ENCODE data around the gene SPPL2B. TPM values are rescaled to one million over a fixed set of nuclear protein-coding genes. Genes with fewer than 3 reads are reported as not detected.

Gene SPPL2B
- polyA plus RNA-seq, 1 donor from 2014 or later = 68.7 TPM

DNA sequence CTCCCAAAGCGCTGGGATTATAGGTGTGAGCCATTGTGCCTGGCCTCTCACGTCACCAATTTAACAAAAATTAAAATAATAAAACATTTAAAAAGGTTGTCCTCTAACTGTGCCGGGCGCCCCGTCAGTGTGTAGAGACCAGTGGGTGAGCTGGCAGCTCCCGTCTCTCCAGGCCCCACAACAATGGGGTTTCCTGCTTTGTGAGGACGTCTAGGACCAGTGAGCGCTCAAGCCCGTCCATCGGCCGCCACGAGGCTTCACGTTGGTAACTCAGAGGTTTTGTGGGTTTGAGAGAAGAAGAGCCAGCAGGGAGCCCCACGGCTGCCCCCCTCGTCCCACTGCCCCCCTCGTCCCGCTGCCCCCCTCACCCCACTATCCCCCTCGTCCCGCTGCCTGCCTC lies 4.8 kb upstream of the SPPL2B start:
- no peak overlapping the region for H3K27ac ChIP-seq (ENCODE audit: low read length)
- no peaks in the 10 kb centered on the region for H4K20me1 ChIP-seq (ENCODE audit: insufficient read depth)

DNA sequence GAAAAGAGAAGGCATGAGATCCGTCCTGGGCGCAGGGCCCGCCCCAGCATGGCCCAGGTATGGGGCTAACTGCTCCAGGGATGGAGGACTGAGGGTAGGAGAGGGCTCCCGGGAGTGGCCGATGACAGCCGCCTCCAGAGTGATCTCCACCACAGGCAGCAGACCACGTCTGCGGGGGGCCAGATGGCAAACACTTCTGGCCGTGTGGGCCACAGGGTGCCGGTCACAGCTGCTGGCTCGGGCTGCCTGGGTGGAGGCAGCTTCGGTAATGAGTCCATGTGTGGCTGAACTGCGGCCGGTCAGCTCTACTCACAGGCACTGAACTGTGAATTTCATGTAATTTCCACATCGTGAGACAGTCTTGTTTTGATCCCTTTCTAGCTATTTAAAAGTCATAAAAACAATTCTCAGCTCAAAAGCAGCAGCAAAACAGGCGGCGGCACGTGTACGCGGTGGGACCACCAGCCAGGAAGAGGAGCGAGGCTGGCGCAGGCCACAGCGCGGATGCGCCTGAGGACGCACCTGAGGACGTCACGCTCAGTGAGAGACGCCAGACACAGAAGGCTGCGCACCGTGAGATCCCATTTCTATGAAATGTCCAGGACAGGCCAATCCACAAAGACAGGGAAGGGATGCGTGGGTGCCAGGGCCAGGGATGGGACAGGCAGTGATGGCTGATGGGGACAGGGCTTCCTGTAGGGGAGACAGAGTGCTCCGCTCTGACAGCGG lies 4.1 kb upstream of the SPPL2B start:
- Histone ChIP-seq H3K4me3 (ENCODE audit: low read length) (no peak overlapping the region), H3K9me3 (ENCODE audit: low read length) (no peaks in the 10 kb centered on the region), H3K4me2 (ENCODE audit: low read length) (no peak overlapping the region), H3K27ac (ENCODE audit: low read length) (no peak overlapping the region), H3K36me3 (ENCODE audit: insufficient read depth, low read length) (no peaks in the 10 kb centered on the region), H4K20me1 (ENCODE audit: insufficient read depth) (no peaks in the 10 kb centered on the region), H3K9ac (ENCODE audit: low read length) (no peak overlapping the region), H3K27me3 (ENCODE audit: insufficient read depth, low read depth, low read length) (no peaks in the 10 kb centered on the region), H2AFZ (ENCODE audit: low read depth, low read length) (no peak overlapping the region), H3F3A (ENCODE audit: insufficient read depth, low read length, poor library complexity, severe bottlenecking) (no peaks in the 10 kb centered on the region), H3K79me2 (replicated peaks; ENCODE audit: insufficient read depth, low read length) (peaks cover 19% of the 10 kb centered on the region), H3K9me2 (ENCODE audit: insufficient read depth, low read length) (no peaks in the 10 kb centered on the region)
- TF ChIP-seq TAF1 (IDR thresholded peaks at IDR 0.05; ENCODE audit: low read depth) (no peak), REST (IDR thresholded peaks at IDR 0.05; ENCODE audit: borderline replicate concordance) (no peak), EZH2 (IDR thresholded peaks at IDR 0.05; ENCODE audit: borderline replicate concordance, insufficient read depth, low read length, poor library complexity, severe bottlenecking) (no peak), MXI1 (conservative IDR thresholded peaks at IDR 0.05; ENCODE audit: poor library complexity, severe bottlenecking) (no peak)

More for the DNA sequence above, 4.8 kb upstream of the SPPL2B start:
- Histone ChIP-seq H3K9me3 (ENCODE audit: low read length) (no peaks in the 10 kb centered on the region), H3K27me3 (ENCODE audit: insufficient read depth, low read depth, low read length) (no peaks in the 10 kb centered on the region), H2AFZ (ENCODE audit: low read depth, low read length) (no peak overlapping the region), H3K9ac (ENCODE audit: low read length) (no peak overlapping the region), H3K79me2 (replicated peaks; ENCODE audit: insufficient read depth, low read length) (peaks cover 12% of the 10 kb centered on the region), H3K4me2 (ENCODE audit: low read length) (no peak overlapping the region), H3K9me2 (ENCODE audit: insufficient read depth, low read length) (no peaks in the 10 kb centered on the region), H3F3A (ENCODE audit: insufficient read depth, low read length, poor library complexity, severe bottlenecking) (no peaks in the 10 kb centered on the region), H3K36me3 (ENCODE audit: insufficient read depth, low read length) (no peaks in the 10 kb centered on the region), H3K4me3 (ENCODE audit: low read length) (no peak overlapping the region)
- TF ChIP-seq REST (IDR thresholded peaks at IDR 0.05; ENCODE audit: borderline replicate concordance) (no peak), TAF1 (IDR thresholded peaks at IDR 0.05; ENCODE audit: low read depth) (no peak), EP300 (conservative IDR thresholded peaks at IDR 0.05; ENCODE audit: poor library complexity, severe bottlenecking) (no peak), EZH2 (IDR thresholded peaks at IDR 0.05; ENCODE audit: borderline replicate concordance, insufficient read depth, low read length, poor library complexity, severe bottlenecking) (no peak), POLR2AphosphoS5 (IDR thresholded peaks at IDR 0.05) (no peak), RAD21 (conservative IDR thresholded peaks at IDR 0.05) (no peak), MXI1 (conservative IDR thresholded peaks at IDR 0.05; ENCODE audit: poor library complexity, severe bottlenecking) (no peak), SMC3 (conservative IDR thresholded peaks at IDR 0.05; ENCODE audit: poor library complexity) (no peak)
- TF ChIP-seq, protein P1, sequence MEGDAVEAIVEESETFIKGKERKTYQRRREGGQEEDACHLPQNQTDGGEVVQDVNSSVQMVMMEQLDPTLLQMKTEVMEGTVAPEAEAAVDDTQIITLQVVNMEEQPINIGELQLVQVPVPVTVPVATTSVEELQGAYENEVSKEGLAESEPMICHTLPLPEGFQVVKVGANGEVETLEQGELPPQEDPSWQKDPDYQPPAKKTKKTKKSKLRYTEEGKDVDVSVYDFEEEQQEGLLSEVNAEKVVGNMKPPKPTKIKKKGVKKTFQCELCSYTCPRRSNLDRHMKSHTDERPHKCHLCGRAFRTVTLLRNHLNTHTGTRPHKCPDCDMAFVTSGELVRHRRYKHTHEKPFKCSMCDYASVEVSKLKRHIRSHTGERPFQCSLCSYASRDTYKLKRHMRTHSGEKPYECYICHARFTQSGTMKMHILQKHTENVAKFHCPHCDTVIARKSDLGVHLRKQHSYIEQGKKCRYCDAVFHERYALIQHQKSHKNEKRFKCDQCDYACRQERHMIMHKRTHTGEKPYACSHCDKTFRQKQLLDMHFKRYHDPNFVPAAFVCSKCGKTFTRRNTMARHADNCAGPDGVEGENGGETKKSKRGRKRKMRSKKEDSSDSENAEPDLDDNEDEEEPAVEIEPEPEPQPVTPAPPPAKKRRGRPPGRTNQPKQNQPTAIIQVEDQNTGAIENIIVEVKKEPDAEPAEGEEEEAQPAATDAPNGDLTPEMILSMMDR (IDR thresholded peaks at IDR 0.05; ENCODE audit: poor library complexity, severe bottlenecking) = no peak
